A375 (cell line): Measurements from ENCODE around the gene EML3. TPM values are rescaled to one million over a fixed set of nuclear protein-coding genes. Genes with fewer than 3 reads are reported as not detected.

Source experiments
- small RNA-seq: library from RNA; depleted of rRNA; stranded (forward); fragments of <200 nt; gene quantifications from one replicate; pipeline ENCODE3, GENCODE V24; 2014
- total RNA-seq: library from RNA; depleted of rRNA; stranded (reverse); fragments of >200 nt; shearing (Covaris generic); gene quantifications from 2 replicates; pipeline ENCODE4 v1.2.3, GENCODE V29; 2014; rRNA removed

EML3 gene
- total RNA-seq: 41.0 and 43.7 TPM in 2 replicates

GRCh38 chr11:62612366-62613290 is at the start of gene EML3, which contains the start of gene ROM1:
Gene EML3 (minus strand): TSS chr11:62612775. CDS start chr11:62612457, 318 bp downstream.
Gene ROM1 (plus strand): TSS chr11:62613257. CDS start chr11:62613282, 25 bp downstream.

GRCh38 chr11:62645946-62646824 is 33.6 kb upstream of the EML3 start, which contains the start of gene GANAB:
Gene GANAB (minus strand): TSS chr11:62646613. CDS start chr11:62646599, 14 bp downstream.

GRCh38 chr11:62621567-62622470 is 9.2 kb upstream of the EML3 start, which contains the start of gene B3GAT3:
Gene B3GAT3 (minus strand): TSS chr11:62621986. CDS start chr11:62621947, 39 bp downstream.

GRCh38 chr11:62601372-62602140 is 11.0 kb downstream of the EML3 start, which contains the start of gene MTA2:
Gene MTA2 (minus strand): TSS chr11:62601865. CDS start chr11:62601450, 415 bp downstream.

GRCh38 chr11:62591448-62592145 is 21.0 kb downstream of the EML3 start, which contains the start of gene TUT1:
Gene TUT1 (minus strand): TSS chr11:62591523. CDS start chr11:62591485, 38 bp downstream.

GRCh38 chr11:62573592-62574362 is 38.8 kb downstream of the EML3 start, which contains the start of gene EEF1G:
Gene EEF1G (minus strand): TSS chr11:62573891. CDS start chr11:62573842, 49 bp downstream.

Small RNA genes within 50 kb of the gene (small RNA-seq; reads per million reads assigned to genes)
- not detected for gene AP001458.1
- not detected for gene EEF1G
- gene MIR6747: not detected

Other genes starting within 250 kb of the EML3 start
- not detected in 2 replicates for gene SCGB1A1, start 193.7 kb downstream of the EML3 start, total RNA-seq
- gene AHNAK, start 66.0 kb downstream of the EML3 start, total RNA-seq: 205 and 216 TPM in 2 replicates
- gene EEF1G, start 38.9 kb downstream of the EML3 start, total RNA-seq: 2,191 and 2,371 TPM in 2 replicates
- 18.9 and 28.1 TPM in 2 replicates for gene TUT1, start 21.3 kb downstream of the EML3 start, total RNA-seq
- gene MTA2, start 10.9 kb downstream of the EML3 start, total RNA-seq: 153 and 165 TPM in 2 replicates
- gene ROM1, start 482 bp upstream of the EML3 start, total RNA-seq: 8.4 and 13.0 TPM in 2 replicates
- 84.1 and 103 TPM in 2 replicates for gene B3GAT3, start 9.2 kb upstream of the EML3 start, total RNA-seq
- gene GANAB, start 33.8 kb upstream of the EML3 start, total RNA-seq: 234 and 237 TPM in 2 replicates
- 21.1 and 24.6 TPM in 2 replicates for gene INTS5, start 40.5 kb upstream of the EML3 start, total RNA-seq
- gene C11orf98, start 52.4 kb upstream of the EML3 start, total RNA-seq: 258 and 334 TPM in 2 replicates
- 19.2 and 33.6 TPM in 2 replicates for gene CSKMT, start 52.5 kb upstream of the EML3 start, total RNA-seq
- gene UQCC3, start 58.9 kb upstream of the EML3 start, total RNA-seq: 27.7 and 35.5 TPM in 2 replicates
- gene LBHD1, start 59.5 kb upstream of the EML3 start, total RNA-seq: 9.0 and 13.3 TPM in 2 replicates
- 306 and 324 TPM in 2 replicates for gene UBXN1, start 66.3 kb upstream of the EML3 start, total RNA-seq
- 0.21 and 0.23 TPM in 2 replicates for gene LRRN4CL, start 76.8 kb upstream of the EML3 start, total RNA-seq
- gene BSCL2, start 94.6 kb upstream of the EML3 start, total RNA-seq: 87.7 and 115 TPM in 2 replicates
- gene GNG3, start 94.9 kb upstream of the EML3 start, total RNA-seq: not detected in 2 replicates
- 13.6 and 14.1 TPM in 2 replicates for gene HNRNPUL2, start 114.7 kb upstream of the EML3 start, total RNA-seq
- gene TTC9C, start 115.7 kb upstream of the EML3 start, total RNA-seq: 37.5 and 48.1 TPM in 2 replicates
- 5.0 and 6.7 TPM in 2 replicates for gene ZBTB3, start 141.4 kb upstream of the EML3 start, total RNA-seq
- 143 and 148 TPM in 2 replicates for gene POLR2G, start 148.8 kb upstream of the EML3 start, total RNA-seq
- 33.0 and 39.5 TPM in 2 replicates for gene TAF6L, start 158.6 kb upstream of the EML3 start, total RNA-seq
- 61.4 and 91.5 TPM in 2 replicates for gene TMEM179B, start 174.6 kb upstream of the EML3 start, total RNA-seq
- gene TMEM223, start 179.2 kb upstream of the EML3 start, total RNA-seq: 47.6 and 57.5 TPM in 2 replicates
- gene NXF1, start 192.7 kb upstream of the EML3 start, total RNA-seq: 35.6 and 42.9 TPM in 2 replicates
- 33.8 and 38.8 TPM in 2 replicates for gene STX5, start 219.3 kb upstream of the EML3 start, total RNA-seq
- 1.5 TPM in 1 of 2 replicates, not detected in the other for gene TEX54, start 220.1 kb upstream of the EML3 start, total RNA-seq
- gene WDR74, start 226.8 kb upstream of the EML3 start, total RNA-seq: 204 and 215 TPM in 2 replicates